GM08714 (cell line): Measurements from ENCODE around the gene UGGT1.
A peak's percentile ranks its signal among the peaks of the same experiment; 100 is the strongest.

Experiments used
- H3K4me3 ChIP-seq: fragments of 200-500 bp; sonication (Bioruptor generic); 2 replicates; pipeline ENCODE4 v1.5.1; 2014; ENCODE audit warnings: mild to moderate bottlenecking, low read length, inconsistent platforms
- ZNF274 ChIP-seq: IDR thresholded peaks from 2 replicates; pipeline ENCODE4 v1.6.1; 2012; ENCODE audit warnings: mild to moderate bottlenecking, low read depth, low read length

Gene UGGT1

DNA sequence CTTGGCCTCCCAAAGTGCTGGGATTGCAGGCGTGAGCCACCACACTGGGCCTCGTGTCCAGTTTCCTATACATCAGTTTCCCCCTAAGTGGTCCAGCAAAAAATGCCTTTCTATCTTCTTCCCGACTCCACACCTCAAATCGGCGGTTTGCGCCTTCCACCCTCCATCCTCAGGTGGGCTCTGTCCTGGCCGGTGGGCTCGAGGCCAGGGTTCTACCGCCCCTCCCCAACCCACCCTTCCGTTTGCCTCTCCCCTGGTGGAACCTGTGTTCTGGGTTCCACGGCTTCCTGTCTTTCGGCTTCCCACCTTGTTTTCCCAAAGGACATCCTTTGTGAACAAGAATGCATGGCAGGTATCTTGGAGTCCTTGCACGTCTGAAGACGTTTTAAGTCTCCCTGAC lies 123.3 kb downstream of the UGGT1 start:
- no peak overlapping the region for H3K4me3 ChIP-seq
- no peak for TF ChIP-seq ZNF274

DNA sequence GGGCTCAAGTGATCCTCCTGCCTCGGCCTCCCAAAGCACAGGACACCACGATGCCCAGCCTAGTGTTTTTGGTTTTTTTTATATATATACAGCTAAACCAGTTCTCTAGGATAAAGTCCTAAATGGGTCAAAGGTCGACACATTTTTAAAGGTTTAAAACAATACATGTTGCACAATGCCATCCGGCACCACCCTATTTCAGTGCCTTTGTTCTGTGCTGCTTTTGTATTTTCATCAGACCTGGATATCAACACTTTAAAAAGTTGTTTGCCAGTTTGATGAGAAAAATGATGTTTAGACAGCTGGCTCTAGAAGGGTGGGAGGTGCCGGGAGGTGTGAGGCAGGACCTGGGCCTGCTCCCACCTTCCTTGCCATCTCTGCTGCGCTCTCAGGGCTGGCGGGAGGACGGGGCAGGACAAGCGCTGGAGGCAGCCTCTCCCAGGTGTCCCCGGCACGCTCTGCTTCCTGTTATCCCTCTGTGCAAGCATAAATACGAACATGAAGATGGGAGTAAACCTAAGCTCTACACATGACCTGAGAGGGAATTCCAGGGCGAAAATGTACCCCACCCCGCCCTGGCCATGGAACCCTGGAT lies 124.0 kb downstream of the UGGT1 start:
- H3K4me3 ChIP-seq: no peak overlapping the region
- no peak for TF ChIP-seq ZNF274

- H3K4me3 ChIP-seq: no peak overlapping the region
- no peak for TF ChIP-seq ZNF274
These were observed 125.1 kb downstream of the UGGT1 start for GRCh38 chr2:128215897-128216642.

- no peak overlapping the region for H3K4me3 ChIP-seq
- no peak for TF ChIP-seq ZNF274
These were observed 126.7 kb downstream of the UGGT1 start for GRCh38 chr2:128217671-128218070.

DNA sequence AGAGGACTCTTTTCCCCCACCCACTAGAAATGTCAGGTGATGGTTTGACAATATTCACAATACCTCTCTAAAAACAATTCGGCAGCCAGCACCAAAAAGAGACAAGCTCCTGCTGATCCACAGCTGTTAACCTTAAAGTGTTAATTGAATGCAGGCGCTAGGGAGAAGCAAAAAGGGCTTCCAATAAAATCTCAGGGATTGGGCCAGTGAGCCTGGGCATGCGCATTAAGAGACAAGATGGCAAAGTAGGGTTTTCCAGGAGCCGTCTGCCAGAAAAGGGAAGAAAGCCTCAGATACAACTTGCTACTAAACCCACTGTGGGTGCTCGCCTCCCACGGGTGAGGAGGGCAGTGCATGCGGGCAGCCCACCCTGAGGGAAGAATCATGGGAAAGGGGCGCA lies 128.9 kb downstream of the UGGT1 start:
- TF ChIP-seq ZNF274: no peak
- H3K4me3 ChIP-seq: no peak overlapping the region

GRCh38 chr2:128227862-128228261 lies 136.9 kb downstream of the UGGT1 start:
- TF ChIP-seq ZNF274: no peak

GRCh38 chr2:128228894-128229293 lies 137.9 kb downstream of the UGGT1 start:
- TF ChIP-seq ZNF274: no peak
- no peak overlapping the region for H3K4me3 ChIP-seq

More at GRCh38 chr2:128227862-128228261, 136.9 kb downstream of the UGGT1 start:
- H3K4me3 ChIP-seq: no peak overlapping the region

GRCh38 chr2:128232965-128233789 lies 142.2 kb downstream of the UGGT1 start:
- TF ChIP-seq ZNF274: no peak
- peak overlapping the region; percentile 62; the same call in 1 of the 2 replicates for H3K4me3 ChIP-seq

GRCh38 chr2:128233790-128234395 lies 142.9 kb downstream of the UGGT1 start:
- TF ChIP-seq ZNF274: no peak
- H3K4me3 ChIP-seq: no peak overlapping the region

DNA sequence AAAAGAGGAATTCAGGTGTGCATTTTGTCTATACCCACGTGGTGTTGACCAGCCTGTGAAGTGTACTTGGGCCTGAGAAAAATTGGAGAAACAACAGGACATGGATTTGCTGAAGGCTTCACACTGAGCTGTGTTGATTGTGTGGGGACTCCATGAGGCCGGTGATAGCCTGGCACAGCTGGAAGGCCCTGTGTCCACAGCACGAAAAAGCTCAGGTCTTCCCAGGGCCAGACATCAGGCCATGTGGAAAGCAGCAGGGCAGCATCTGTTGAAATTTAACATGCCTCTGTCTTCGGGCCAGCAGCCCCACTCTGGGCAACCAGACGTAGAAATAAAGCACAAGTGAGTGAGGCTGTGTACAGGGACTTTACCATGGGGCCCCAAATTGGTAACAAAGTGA lies 143.6 kb downstream of the UGGT1 start:
- no peak overlapping the region for H3K4me3 ChIP-seq
- no peak for TF ChIP-seq ZNF274

DNA sequence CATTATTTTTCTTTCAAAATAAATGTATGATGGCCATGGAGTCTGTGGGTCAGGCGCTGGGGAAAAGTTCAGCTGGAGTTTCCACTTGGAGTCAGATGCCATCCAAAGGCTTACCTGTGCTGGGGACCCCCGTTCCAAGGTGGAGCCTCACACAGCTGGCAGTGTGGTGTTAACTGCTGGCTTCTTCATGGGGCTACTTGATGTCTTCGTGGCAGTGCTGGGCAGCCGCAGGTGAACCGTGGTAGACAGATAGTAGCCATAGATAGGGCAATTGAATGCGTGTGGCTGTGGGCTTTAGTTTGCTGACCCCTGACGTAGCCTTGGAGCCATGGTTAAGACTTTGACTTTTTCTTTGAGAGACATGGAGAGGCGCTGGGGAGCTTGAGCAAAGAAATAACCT lies 144.6 kb downstream of the UGGT1 start:
- no peak overlapping the region for H3K4me3 ChIP-seq
- no peak for TF ChIP-seq ZNF274

GRCh38 chr2:128236491-128237035 lies 145.6 kb downstream of the UGGT1 start:
- no peak overlapping the region for H3K4me3 ChIP-seq
- no peak for TF ChIP-seq ZNF274

GRCh38 chr2:128237081-128237534 lies 146.1 kb downstream of the UGGT1 start:
- no peak overlapping the region for H3K4me3 ChIP-seq
- no peak for TF ChIP-seq ZNF274
